Measurements from ENCODE around the gene GSC.
"Not testable (repeated sequence)": the region's sequence is repeated elsewhere in the genome, so short reads cannot be mapped to it uniquely, and the experiment has no call there.

GSC gene

GRCh38 chr14:94771158-94771905 is 1.4 kb upstream of the GSC start:
- DNase-seq: no peak

- DNase-seq: no peak
Observed at GRCh38 chr14:94770815-94771157, 873 bp upstream of the GSC start.

GRCh38 chr14:94770251-94770749 is 387 bp upstream of the GSC start:
- no peak for DNase-seq

- no peak for DNase-seq
Observed at GRCh38 chr14:94768521-94769390, 1.2 kb downstream of the GSC start.

- no peak for DNase-seq
Observed at GRCh38 chr14:94768141-94768520, 1.8 kb downstream of the GSC start.

- no peak for DNase-seq
Observed at GRCh38 chr14:94767321-94767878, 2.5 kb downstream of the GSC start.

GRCh38 chr14:94764573-94764972 is 5.3 kb downstream of the GSC start:
- DNase-seq: no peak

- no peak for DNase-seq
Observed at GRCh38 chr14:94762431-94762830, 7.5 kb downstream of the GSC start.

GRCh38 chr14:94761997-94762377 is 7.9 kb downstream of the GSC start:
- no peak for DNase-seq

- DNase-seq: no peak
Observed at GRCh38 chr14:94761348-94761996, 8.4 kb downstream of the GSC start.

GRCh38 chr14:94756310-94756882 is 13.5 kb downstream of the GSC start:
- DNase-seq: no peak

GRCh38 chr14:94754391-94754942 is 15.4 kb downstream of the GSC start:
- DNase-seq: no peak

- no peak for DNase-seq
Observed at GRCh38 chr14:94752591-94753436, 17.1 kb downstream of the GSC start.

GRCh38 chr14:94751956-94752355 is 18.0 kb downstream of the GSC start:
- DNase-seq: no peak

GRCh38 chr14:94751321-94751720 is 18.6 kb downstream of the GSC start:
- no peak for DNase-seq

GRCh38 chr14:94750371-94750770 is 19.5 kb downstream of the GSC start:
- DNase-seq: no peak

- DNase-seq: no peak
Observed at GRCh38 chr14:94748667-94749347, 21.1 kb downstream of the GSC start.

GRCh38 chr14:94747739-94748138 is 22.2 kb downstream of the GSC start:
- no peak for DNase-seq

- DNase-seq: not testable (repeated sequence)
Observed at GRCh38 chr14:94747153-94747552, 22.8 kb downstream of the GSC start.

GRCh38 chr14:94746131-94746530 is 23.8 kb downstream of the GSC start:
- DNase-seq: no peak

GRCh38 chr14:94738751-94739150 is 31.2 kb downstream of the GSC start:
- DNase-seq: no peak

Data from GDM1 (cell line).